SK-N-SH (cell line): ENCODE measurements around the gene MYH16. TPM values are rescaled to one million over a fixed set of nuclear protein-coding genes. Genes with fewer than 3 reads are reported as not detected.
"Not testable (repeated sequence)": the region's sequence is repeated elsewhere in the genome, so short reads cannot be mapped to it uniquely, and the experiment has no call there.

ENCODE experiments used
- CTCF ChIA-PET: fragments of 300-600, 350-600 bp; formaldehyde crosslinking; extraction: SDS; loops from one replicate; lab custom pipeline; 2021; lab: Yijun Ruan, JAX
- POLR2A ChIA-PET: fragments of 350-600 bp; sonication (Branson Sonifier 250); formaldehyde crosslinking; extraction: SDS; loops from one replicate; lab custom pipeline; 2020; ENCODE audit warnings: antibody characterized with exemption, inconsistent platforms; lab: Yijun Ruan, JAX
- DNase-seq: peaks from one replicate; pipeline ENCODE4 v3.0.0; 2012
- H2AFZ ChIP-seq: fragments of 200-600 bp; sonication (generic); 2 replicates; pipeline ENCODE4 v1.8.1; 2016; ENCODE audit warnings: antibody characterized with exemption, mild to moderate bottlenecking, low read depth
- H3F3A ChIP-seq: fragments of 200-600 bp; sonication (generic); replicated peaks from 2 replicates; pipeline ENCODE3; 2016; ENCODE audit warnings: antibody characterized with exemption, mild to moderate bottlenecking; ENCODE audit not compliant: insufficient read depth
- H3K27ac ChIP-seq, 2 experiments: fragments of 200-500 bp in 1 of 2; fragments of 200-600 bp in 1 of 2; sonication (Bioruptor generic) in 1 of 2; sonication (generic), shearing (Covaris generic) in 1 of 2; 2 replicates each; pipeline versions ENCODE4 v1.5.1 to v1.6.1; 2014 to 2016; ENCODE audit warnings: low read depth in 2 of 2, inconsistent platforms in 1 of 2, low read length in 1 of 2, mild to moderate bottlenecking in 1 of 2, mixed read lengths in 1 of 2
- H3K27me3 ChIP-seq: fragments of 200-600 bp; sonication (generic), shearing (Covaris generic); 2 replicates; pipeline ENCODE4 v1.6.1; 2016; ENCODE audit warnings: mixed run types; ENCODE audit not compliant: insufficient read depth
- H3K36me3 ChIP-seq, 2 experiments: fragments of 200-500 bp in 1 of 2; fragments of 200-600 bp in 1 of 2; sonication (Bioruptor generic) in 1 of 2; sonication (generic) in 1 of 2; replicated peaks in 1 of 2; 2 replicates each; pipeline versions ENCODE3 to v1.5.1; 2014 to 2016; ENCODE audit warnings: low read length in 1 of 2, mild to moderate bottlenecking in 1 of 2; ENCODE audit not compliant: insufficient read depth in 2 of 2, control insufficient read depth in 1 of 2
- H3K4me1 ChIP-seq, 2 experiments: fragments of 200-500 bp in 1 of 2; fragments of 200-600 bp in 1 of 2; sonication (Bioruptor generic) in 1 of 2; sonication (generic), shearing (Covaris generic) in 1 of 2; 2 replicates each; pipeline versions ENCODE4 v1.5.1 to v1.6.1; 2014 to 2016; ENCODE audit warnings: low read depth in 1 of 2, low read length in 1 of 2, mixed run types in 1 of 2; ENCODE audit not compliant: insufficient read depth in 2 of 2, control insufficient read depth in 1 of 2
- H3K4me2 ChIP-seq: fragments of 200-600 bp; sonication (generic), shearing (Covaris generic); 2 replicates; pipeline ENCODE4 v1.6.1; 2017; ENCODE audit warnings: mixed run types
- H3K4me3 ChIP-seq, 2 experiments: fragments of 200-500 bp in 1 of 2; fragments of 200-600 bp in 1 of 2; sonication (Bioruptor generic) in 1 of 2; sonication (generic), shearing (Covaris generic) in 1 of 2; 2 replicates each; pipeline versions ENCODE4 v1.5.1 to v1.8.1; 2014 to 2016; ENCODE audit warnings: low read depth in 2 of 2, inconsistent platforms in 1 of 2, low read length in 1 of 2, mild to moderate bottlenecking in 1 of 2, mixed read lengths in 1 of 2, moderate library complexity in 1 of 2
- H3K79me2 ChIP-seq: fragments of 200-600 bp; sonication (generic); 2 replicates; pipeline ENCODE4 v1.8.1; 2017; ENCODE audit warnings: mild to moderate bottlenecking; ENCODE audit not compliant: insufficient read depth
- H3K9ac ChIP-seq: fragments of 200-600 bp; sonication (generic); 2 replicates; pipeline ENCODE4 v1.6.1; 2017; ENCODE audit warnings: mixed run types
- H3K9me2 ChIP-seq: fragments of 200-600 bp; sonication (generic); 2 replicates; pipeline ENCODE4 v1.6.1; 2017; ENCODE audit warnings: mixed run types
- H3K9me3 ChIP-seq: fragments of 200-600 bp; sonication (generic); 2 replicates; pipeline ENCODE4 v1.6.1; 2017; ENCODE audit warnings: mixed run types, mild to moderate bottlenecking, moderate library complexity
- H4K20me1 ChIP-seq: fragments of 200-600 bp; sonication (generic); 2 replicates; pipeline ENCODE4 v1.6.1; 2017; ENCODE audit warnings: mild to moderate bottlenecking, mixed run types; ENCODE audit not compliant: insufficient read depth
- EP300 ChIP-seq, 2 experiments: IDR thresholded peaks; 2 replicates each; pipeline versions ENCODE4 v1.4.0 to v1.6.1; 2012; ENCODE audit warnings: borderline replicate concordance in 1 of 2, low read depth in 1 of 2, low read length in 1 of 2
- NRF1 ChIP-seq: IDR thresholded peaks from 2 replicates; pipeline ENCODE4 v1.6.1; 2012; ENCODE audit warnings: low read depth, mild to moderate bottlenecking, low read length
- RCOR1 ChIP-seq: fragments of 150-350 bp; IDR thresholded peaks from 2 replicates; pipeline ENCODE4 v1.6.1; 2017; ENCODE audit warnings: antibody characterized with exemption, low read length
- RXRA ChIP-seq: IDR thresholded peaks from 2 replicates; pipeline ENCODE4 v1.4.0; 2012; ENCODE audit warnings: low read depth, mild to moderate bottlenecking, borderline replicate concordance
- TCF12 ChIP-seq: IDR thresholded peaks from 2 replicates; pipeline ENCODE4 v1.4.0; 2012
- YY1 ChIP-seq: IDR thresholded peaks from 2 replicates; pipeline ENCODE4 v1.4.0; 2012; ENCODE audit warnings: low read depth, mild to moderate bottlenecking
- WGBS: methylation state at CpG from one replicate; pipeline ENCODE4 v1.1.6; 2017; ENCODE audit warnings: low lambda C conversion rate; 5-methylcytosine and 5-hydroxymethylcytosine counted together
- polyA plus RNA-seq, 3 experiments: library from polyadenylated mRNA; depleted of rRNA; stranded (reverse); fragments of >200 nt; gene quantifications; 2 replicates each; pipeline ENCODE4 v1.2.3, GENCODE V29; 2012
- TF ChIP-seq, protein P1 (sequence below): fragments of 200-600 bp; sonication (generic); IDR thresholded peaks from 2 replicates; pipeline ENCODE4 v1.6.1; 2017; ENCODE audit warnings: antibody characterized with exemption, mild to moderate bottlenecking, moderate library complexity
- TF ChIP-seq, protein P2 (sequence below): fragments of 150-350 bp; IDR thresholded peaks from 2 replicates; pipeline ENCODE4 v1.6.1; 2016; ENCODE audit warnings: mild to moderate bottlenecking, low read depth, low read length
- TF ChIP-seq, protein P3 (sequence below): IDR thresholded peaks from 2 replicates; pipeline ENCODE4 v1.4.0; 2012; ENCODE audit warnings: low read depth
- TF ChIP-seq, protein P4 (sequence below): IDR thresholded peaks from 2 replicates; pipeline ENCODE4 v1.4.0; 2012; ENCODE audit warnings: low read depth, borderline replicate concordance

The MYH16 gene
- polyA plus RNA-seq, 1 of the 3 experiments (the other 2 are of a cell fraction) = 0.41 TPM

DNA sequence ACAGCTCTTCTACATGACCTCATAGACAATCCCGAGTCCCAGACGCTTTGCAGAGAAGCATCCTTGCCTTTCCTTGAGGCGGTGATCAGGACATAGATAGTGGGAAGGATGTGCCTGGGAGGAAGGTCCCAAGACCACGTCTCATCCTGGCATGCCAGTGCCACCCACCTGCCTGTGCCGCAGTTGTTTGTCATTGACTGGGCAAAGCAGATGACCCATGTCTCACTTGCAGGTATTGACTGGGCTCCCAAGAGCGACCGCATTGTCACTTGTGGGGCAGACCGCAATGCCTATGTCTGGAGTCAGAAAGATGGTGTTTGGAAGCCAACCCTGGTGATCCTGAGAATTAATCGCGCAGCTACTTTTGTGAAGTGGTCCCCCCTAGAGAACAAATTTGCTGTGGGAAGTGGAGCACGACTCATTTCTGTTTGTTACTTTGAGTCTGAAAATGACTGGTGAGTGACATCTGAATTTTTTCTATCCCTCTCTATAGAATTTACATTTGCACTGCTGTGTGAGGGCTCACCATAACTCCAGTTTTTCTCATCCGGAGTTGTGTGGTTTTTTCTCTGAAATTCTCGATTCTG is 71.5 kb downstream of the MYH16 start:
- no peak for DNase-seq
- CTCF ChIA-PET = interaction anchor here (0.7 to 2.8 kb wide), 2 partner anchors 58 to 304 kb away, joined by 3 to 7 read pairs; no protein-coding TSS in a partner anchor
- POLR2A ChIA-PET = no interaction called here
- H3K4me3 ChIP-seq = no peak overlapping the region
- no peak overlapping the region for H3K27ac ChIP-seq
- H4K20me1 ChIP-seq = peaks cover 3% of the 10 kb centered on the region; the same call in 1 of the 2 replicates
- TF ChIP-seq, protein P1, sequence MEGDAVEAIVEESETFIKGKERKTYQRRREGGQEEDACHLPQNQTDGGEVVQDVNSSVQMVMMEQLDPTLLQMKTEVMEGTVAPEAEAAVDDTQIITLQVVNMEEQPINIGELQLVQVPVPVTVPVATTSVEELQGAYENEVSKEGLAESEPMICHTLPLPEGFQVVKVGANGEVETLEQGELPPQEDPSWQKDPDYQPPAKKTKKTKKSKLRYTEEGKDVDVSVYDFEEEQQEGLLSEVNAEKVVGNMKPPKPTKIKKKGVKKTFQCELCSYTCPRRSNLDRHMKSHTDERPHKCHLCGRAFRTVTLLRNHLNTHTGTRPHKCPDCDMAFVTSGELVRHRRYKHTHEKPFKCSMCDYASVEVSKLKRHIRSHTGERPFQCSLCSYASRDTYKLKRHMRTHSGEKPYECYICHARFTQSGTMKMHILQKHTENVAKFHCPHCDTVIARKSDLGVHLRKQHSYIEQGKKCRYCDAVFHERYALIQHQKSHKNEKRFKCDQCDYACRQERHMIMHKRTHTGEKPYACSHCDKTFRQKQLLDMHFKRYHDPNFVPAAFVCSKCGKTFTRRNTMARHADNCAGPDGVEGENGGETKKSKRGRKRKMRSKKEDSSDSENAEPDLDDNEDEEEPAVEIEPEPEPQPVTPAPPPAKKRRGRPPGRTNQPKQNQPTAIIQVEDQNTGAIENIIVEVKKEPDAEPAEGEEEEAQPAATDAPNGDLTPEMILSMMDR = no peak
- TF ChIP-seq, protein P2, sequence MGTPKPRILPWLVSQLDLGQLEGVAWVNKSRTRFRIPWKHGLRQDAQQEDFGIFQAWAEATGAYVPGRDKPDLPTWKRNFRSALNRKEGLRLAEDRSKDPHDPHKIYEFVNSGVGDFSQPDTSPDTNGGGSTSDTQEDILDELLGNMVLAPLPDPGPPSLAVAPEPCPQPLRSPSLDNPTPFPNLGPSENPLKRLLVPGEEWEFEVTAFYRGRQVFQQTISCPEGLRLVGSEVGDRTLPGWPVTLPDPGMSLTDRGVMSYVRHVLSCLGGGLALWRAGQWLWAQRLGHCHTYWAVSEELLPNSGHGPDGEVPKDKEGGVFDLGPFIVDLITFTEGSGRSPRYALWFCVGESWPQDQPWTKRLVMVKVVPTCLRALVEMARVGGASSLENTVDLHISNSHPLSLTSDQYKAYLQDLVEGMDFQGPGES = no peak
- no peak for TF ChIP-seq YY1
- TF ChIP-seq RXRA = no peak
- TF ChIP-seq EP300 (IDR thresholded peaks at IDR 0.05; ENCODE audit: borderline replicate concordance in 1 of 2, low read depth in 1 of 2, low read length in 1 of 2) = no peak
- no peak for TF ChIP-seq RCOR1
- TF ChIP-seq, protein P3, sequence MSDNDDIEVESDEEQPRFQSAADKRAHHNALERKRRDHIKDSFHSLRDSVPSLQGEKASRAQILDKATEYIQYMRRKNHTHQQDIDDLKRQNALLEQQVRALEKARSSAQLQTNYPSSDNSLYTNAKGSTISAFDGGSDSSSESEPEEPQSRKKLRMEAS = no peak
- TF ChIP-seq, protein P4, sequence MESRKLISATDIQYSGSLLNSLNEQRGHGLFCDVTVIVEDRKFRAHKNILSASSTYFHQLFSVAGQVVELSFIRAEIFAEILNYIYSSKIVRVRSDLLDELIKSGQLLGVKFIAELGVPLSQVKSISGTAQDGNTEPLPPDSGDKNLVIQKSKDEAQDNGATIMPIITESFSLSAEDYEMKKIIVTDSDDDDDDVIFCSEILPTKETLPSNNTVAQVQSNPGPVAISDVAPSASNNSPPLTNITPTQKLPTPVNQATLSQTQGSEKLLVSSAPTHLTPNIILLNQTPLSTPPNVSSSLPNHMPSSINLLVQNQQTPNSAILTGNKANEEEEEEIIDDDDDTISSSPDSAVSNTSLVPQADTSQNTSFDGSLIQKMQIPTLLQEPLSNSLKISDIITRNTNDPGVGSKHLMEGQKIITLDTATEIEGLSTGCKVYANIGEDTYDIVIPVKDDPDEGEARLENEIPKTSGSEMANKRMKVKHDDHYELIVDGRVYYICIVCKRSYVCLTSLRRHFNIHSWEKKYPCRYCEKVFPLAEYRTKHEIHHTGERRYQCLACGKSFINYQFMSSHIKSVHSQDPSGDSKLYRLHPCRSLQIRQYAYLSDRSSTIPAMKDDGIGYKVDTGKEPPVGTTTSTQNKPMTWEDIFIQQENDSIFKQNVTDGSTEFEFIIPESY = no peak
- TF ChIP-seq NRF1 = no peak
- no peak for TF ChIP-seq TCF12
- peaks cover 11% of the 10 kb centered on the region for H3F3A ChIP-seq
- no peaks in the 10 kb centered on the region for H3K27me3 ChIP-seq
- H3K36me3 ChIP-seq = peaks cover 57 to 93% of the 10 kb centered on the region in 2 experiments
- no peak overlapping the region for H2AFZ ChIP-seq
- H3K79me2 ChIP-seq = peaks cover 13% of the 10 kb centered on the region; the same call in 1 of the 2 replicates
- no peak overlapping the region for H3K9ac ChIP-seq
- no peak overlapping the region for H3K4me2 ChIP-seq
- H3K4me1 ChIP-seq = no peaks in the 10 kb centered on the region
- H3K9me2 ChIP-seq = no peaks in the 10 kb centered on the region
- 98% methylated on average over 12 of the region's 13 CpGs for WGBS
- no peaks in the 10 kb centered on the region for H3K9me3 ChIP-seq

DNA sequence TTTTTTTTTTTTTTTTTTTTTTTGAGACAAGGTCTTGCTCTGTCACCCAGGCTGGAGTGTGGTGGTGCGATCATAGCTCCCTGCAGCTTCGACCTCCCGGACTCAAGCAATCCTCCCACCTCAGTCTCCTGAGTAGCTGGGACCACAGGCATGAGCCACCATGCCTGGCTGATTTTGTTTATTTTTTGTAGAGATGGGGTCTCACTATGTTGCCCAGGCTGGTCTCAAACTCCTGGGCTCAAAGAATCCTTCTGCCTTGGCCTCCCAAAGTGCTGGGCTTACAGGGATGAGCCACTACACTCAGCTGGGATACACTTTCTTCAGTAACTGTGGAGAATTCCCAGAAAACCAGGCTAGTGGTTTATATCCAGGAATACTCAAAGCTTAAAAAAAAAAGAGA is 78.0 kb downstream of the MYH16 start:
- H2AFZ ChIP-seq, POLR2A ChIA-PET, H4K20me1 ChIP-seq, H3K27ac ChIP-seq, H3K4me2 ChIP-seq, DNase-seq, H3K27me3 ChIP-seq, H3K9ac ChIP-seq, H3K79me2 ChIP-seq, H3K9me2 ChIP-seq, H3K4me1 ChIP-seq, H3K4me3 ChIP-seq, H3F3A ChIP-seq, H3K9me3 ChIP-seq: not testable (repeated sequence)
- peaks cover 44 to 73% of the 10 kb centered on the region in 2 experiments for H3K36me3 ChIP-seq
- WGBS = 98% methylated on average over 3 of the region's 3 CpGs
- CTCF ChIA-PET = interaction anchor here (0.9 to 1.5 kb wide), 4 partner anchors 11 to 65 kb away, joined by 3 read pairs; no protein-coding TSS in a partner anchor
